ENCODE data around the gene EID3. TPM values are rescaled to one million over a fixed set of nuclear protein-coding genes. Genes with fewer than 3 reads are reported as not detected.

EID3 gene
- total RNA-seq, 1 experiment from 2014 or later, result 3.0 TPM

DNA sequence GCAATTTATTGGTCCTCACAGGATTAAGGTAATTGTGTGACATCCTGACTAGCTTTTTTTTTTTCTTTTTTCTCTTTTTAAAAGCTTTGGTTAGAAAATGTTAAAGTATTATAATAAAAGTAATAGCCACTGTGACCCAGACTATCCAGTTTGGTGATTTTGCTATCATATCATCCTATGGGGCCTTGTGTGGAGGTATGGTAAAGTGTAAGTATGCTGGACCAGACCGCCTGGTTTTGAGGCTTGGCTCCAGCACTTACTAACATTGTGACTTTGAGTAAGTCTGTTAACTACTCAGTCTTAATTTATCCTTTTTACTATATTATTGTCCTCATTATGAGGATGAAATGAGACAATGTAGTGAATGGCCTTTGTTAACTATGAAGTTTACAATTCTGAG is 15.5 kb downstream of the EID3 start:
- ATAC-seq (no peak), DNase-seq (ENCODE audit: low read depth, low spot score) (no peak)
- H4K20me1 ChIP-seq (ENCODE audit: insufficient read depth), result peaks cover 30% of the 10 kb centered on the region; the same call in 1 of the 2 replicates
- peaks cover 55 to 80% of the 10 kb centered on the region in 2 experiments for H3K36me3 ChIP-seq (ENCODE audit: control insufficient read depth in 1 of 2, insufficient read depth in 2 of 2, low read length in 2 of 2)
- H3K4me3 ChIP-seq (replicated peaks in 1 of 2; ENCODE audit: low read depth in 1 of 2, low read length in 2 of 2), result no peak overlapping the region
- H3K27me3 ChIP-seq (ENCODE audit: insufficient read depth, low read length), result no peaks in the 10 kb centered on the region
- no peak overlapping the region for H3K9ac ChIP-seq (ENCODE audit: low read length)
- H3K9me2 ChIP-seq (ENCODE audit: insufficient read depth), result no peaks in the 10 kb centered on the region
- ChIA-PET RAD21 (ENCODE audit: low non-redundant PET in 1 of 2, low total read pairs in 2 of 2, uncharacterized antibody in 2 of 2, unreplicated experiment in 2 of 2) (no interaction called here), POLR2A (no interaction called here), CTCF (no interaction called here)
- TF ChIP-seq, protein P1, sequence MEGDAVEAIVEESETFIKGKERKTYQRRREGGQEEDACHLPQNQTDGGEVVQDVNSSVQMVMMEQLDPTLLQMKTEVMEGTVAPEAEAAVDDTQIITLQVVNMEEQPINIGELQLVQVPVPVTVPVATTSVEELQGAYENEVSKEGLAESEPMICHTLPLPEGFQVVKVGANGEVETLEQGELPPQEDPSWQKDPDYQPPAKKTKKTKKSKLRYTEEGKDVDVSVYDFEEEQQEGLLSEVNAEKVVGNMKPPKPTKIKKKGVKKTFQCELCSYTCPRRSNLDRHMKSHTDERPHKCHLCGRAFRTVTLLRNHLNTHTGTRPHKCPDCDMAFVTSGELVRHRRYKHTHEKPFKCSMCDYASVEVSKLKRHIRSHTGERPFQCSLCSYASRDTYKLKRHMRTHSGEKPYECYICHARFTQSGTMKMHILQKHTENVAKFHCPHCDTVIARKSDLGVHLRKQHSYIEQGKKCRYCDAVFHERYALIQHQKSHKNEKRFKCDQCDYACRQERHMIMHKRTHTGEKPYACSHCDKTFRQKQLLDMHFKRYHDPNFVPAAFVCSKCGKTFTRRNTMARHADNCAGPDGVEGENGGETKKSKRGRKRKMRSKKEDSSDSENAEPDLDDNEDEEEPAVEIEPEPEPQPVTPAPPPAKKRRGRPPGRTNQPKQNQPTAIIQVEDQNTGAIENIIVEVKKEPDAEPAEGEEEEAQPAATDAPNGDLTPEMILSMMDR (IDR thresholded peaks at IDR 0.05 in 2 of 3, conservative IDR thresholded peaks at IDR 0.05 in 1 of 3; ENCODE audit: borderline replicate concordance in 1 of 3, insufficient read depth in 1 of 3, low read depth in 2 of 3, low read length in 2 of 3), result no peak
- TF ChIP-seq SIN3A (IDR thresholded peaks at IDR 0.05; ENCODE audit: low read depth), result no peak
- no peak for TF ChIP-seq SRF (IDR thresholded peaks at IDR 0.05; ENCODE audit: low read depth)
- TF ChIP-seq JUND (IDR thresholded peaks at IDR 0.05), result no peak
- no peak for TF ChIP-seq EZH2phosphoT487 (IDR thresholded peaks at IDR 0.05; ENCODE audit: borderline replicate concordance)
- no peak for TF ChIP-seq YY1 (IDR thresholded peaks at IDR 0.05; ENCODE audit: extremely low read depth, insufficient replicate concordance, low read depth, low read length)
- no peak for TF ChIP-seq MAX (IDR thresholded peaks at IDR 0.05)
- TF ChIP-seq POLR2AphosphoS5 (IDR thresholded peaks at IDR 0.05; ENCODE audit: low read depth, low read length), result no peak
- TF ChIP-seq ZFX (IDR thresholded peaks at IDR 0.05), result no peak
- no peak for TF ChIP-seq SP1 (IDR thresholded peaks at IDR 0.05; ENCODE audit: low read depth)
- TF ChIP-seq FOSL1 (IDR thresholded peaks at IDR 0.05; ENCODE audit: low read depth), result no peak
- TF ChIP-seq EGR1 (IDR thresholded peaks at IDR 0.05; ENCODE audit: low read depth), result no peak
- TF ChIP-seq ELF1 (IDR thresholded peaks at IDR 0.05; ENCODE audit: borderline replicate concordance, low read depth), result no peak
- TF ChIP-seq REST (IDR thresholded peaks at IDR 0.05; ENCODE audit: low read depth), result no peak
- no peak for TF ChIP-seq CEBPB (IDR thresholded peaks at IDR 0.05; ENCODE audit: low read depth)
- TF ChIP-seq POLR2A (IDR thresholded peaks at IDR 0.05; ENCODE audit: borderline replicate concordance, extremely low read depth, insufficient read depth, insufficient read length), result no peak
- TF ChIP-seq, protein P2, sequence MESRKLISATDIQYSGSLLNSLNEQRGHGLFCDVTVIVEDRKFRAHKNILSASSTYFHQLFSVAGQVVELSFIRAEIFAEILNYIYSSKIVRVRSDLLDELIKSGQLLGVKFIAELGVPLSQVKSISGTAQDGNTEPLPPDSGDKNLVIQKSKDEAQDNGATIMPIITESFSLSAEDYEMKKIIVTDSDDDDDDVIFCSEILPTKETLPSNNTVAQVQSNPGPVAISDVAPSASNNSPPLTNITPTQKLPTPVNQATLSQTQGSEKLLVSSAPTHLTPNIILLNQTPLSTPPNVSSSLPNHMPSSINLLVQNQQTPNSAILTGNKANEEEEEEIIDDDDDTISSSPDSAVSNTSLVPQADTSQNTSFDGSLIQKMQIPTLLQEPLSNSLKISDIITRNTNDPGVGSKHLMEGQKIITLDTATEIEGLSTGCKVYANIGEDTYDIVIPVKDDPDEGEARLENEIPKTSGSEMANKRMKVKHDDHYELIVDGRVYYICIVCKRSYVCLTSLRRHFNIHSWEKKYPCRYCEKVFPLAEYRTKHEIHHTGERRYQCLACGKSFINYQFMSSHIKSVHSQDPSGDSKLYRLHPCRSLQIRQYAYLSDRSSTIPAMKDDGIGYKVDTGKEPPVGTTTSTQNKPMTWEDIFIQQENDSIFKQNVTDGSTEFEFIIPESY (IDR thresholded peaks at IDR 0.05; ENCODE audit: extremely low read depth, insufficient replicate concordance, low read length), result no peak
- no peak for TF ChIP-seq ATF3 (IDR thresholded peaks at IDR 0.05)
- TF ChIP-seq EZH2 (IDR thresholded peaks at IDR 0.05), result no peak
- TF ChIP-seq TCF7L2 (IDR thresholded peaks at IDR 0.05; ENCODE audit: borderline replicate concordance, extremely low read depth, insufficient read depth, insufficient read length), result no peak
- no TSS peak for BruUV-seq (replicated peaks)
- H3K27ac ChIP-seq (ENCODE audit: low read depth, low read length), result no peak overlapping the region
- H3K79me2 ChIP-seq (ENCODE audit: insufficient read depth, low read length), result peaks cover 88% of the 10 kb centered on the region
- no peak overlapping the region for H2AFZ ChIP-seq (ENCODE audit: low read depth, low read length, poor library complexity, severe bottlenecking)
- H3K4me1 ChIP-seq (ENCODE audit: control insufficient read depth in 1 of 2, insufficient read depth in 2 of 2, low read length in 2 of 2), result no peaks in the 10 kb centered on the region
- intact Hi-C loops (cut with micrococcal nuclease), result no loop called here
- no peaks in the 10 kb centered on the region for H3K9me3 ChIP-seq (ENCODE audit: control insufficient read depth in 1 of 2, insufficient read depth in 1 of 2, low read depth in 1 of 2, low read length in 2 of 2)
- H3K4me2 ChIP-seq (ENCODE audit: low read length), result no peak overlapping the region
